Neutrophil (primary cell): ENCODE results near the gene TSNAX.
"Not testable (repeated sequence)": the region's sequence is repeated elsewhere in the genome, so short reads cannot be mapped to it uniquely, and the experiment has no call there.

ENCODE experiments used
- H3K27ac ChIP-seq: fragments of 200-600 bp; sonication (generic); 2 replicates; pipeline ENCODE4 v1.5.1; 2016; ENCODE audit warnings: mild to moderate bottlenecking, moderate library complexity
- H3K27me3 ChIP-seq: fragments of 200-600 bp; sonication (generic); 2 replicates; pipeline ENCODE4 v1.6.0; 2016; ENCODE audit warnings: mild to moderate bottlenecking
- H3K36me3 ChIP-seq: fragments of 200-600 bp; sonication (generic); 2 replicates; pipeline ENCODE4 v1.5.1; 2017
- H3K4me1 ChIP-seq, 2 experiments: fragments of 200-600 bp in 1 of 2; sonication (generic) in 1 of 2; 1 replicate in 1 of 2; 2 replicates in 1 of 2; pipeline versions ENCODE4 v1.5.1 to v1.6.1; 2013 to 2016; ENCODE audit warnings: low read depth in 1 of 2, low read length in 1 of 2, mild to moderate bottlenecking in 1 of 2, moderate library complexity in 1 of 2; ENCODE audit not compliant: control insufficient read depth in 1 of 2, insufficient read depth in 1 of 2
- H3K4me3 ChIP-seq, 2 experiments: fragments of 200-600 bp in 1 of 2; sonication (generic) in 1 of 2; 1 replicate in 1 of 2; 2 replicates in 1 of 2; pipeline ENCODE4 v1.5.1; 2013 to 2016; ENCODE audit warnings: low read depth in 1 of 2, low read length in 1 of 2, mild to moderate bottlenecking in 1 of 2, moderate library complexity in 1 of 2
- H3K9me3 ChIP-seq: fragments of 200-600 bp; sonication (generic); 2 replicates; pipeline ENCODE4 v1.5.1; 2016
- CTCF ChIP-seq: fragments of 200-600 bp; sonication (generic); IDR thresholded peaks from 2 replicates; pipeline ENCODE4 v1.5.1; 2016; ENCODE audit warnings: antibody characterized with exemption

TSNAX gene

GRCh38 chr1:231499148-231499763 lies 29.2 kb upstream of the TSNAX start:
- Histone ChIP-seq H3K9me3 (peaks cover 7% of the 10 kb centered on the region), H3K4me3 (no peak overlapping the region), H3K27ac (no peak overlapping the region), H3K27me3 (no peaks in the 10 kb centered on the region), H3K36me3 (no peaks in the 10 kb centered on the region), H3K4me1 (no peaks in the 10 kb centered on the region)
- TF ChIP-seq CTCF, result no peak

- H3K4me1 ChIP-seq, result no peaks in the 10 kb centered on the region
- no peaks in the 10 kb centered on the region for H3K27me3 ChIP-seq
- H3K4me3 ChIP-seq, result no peak overlapping the region
- peaks cover 7% of the 10 kb centered on the region for H3K9me3 ChIP-seq
- no peak overlapping the region for H3K27ac ChIP-seq
- H3K36me3 ChIP-seq, result no peaks in the 10 kb centered on the region
- TF ChIP-seq CTCF, result no peak
Observed at GRCh38 chr1:231500666-231501065, 27.8 kb upstream of the TSNAX start.

GRCh38 chr1:231503168-231503567 lies 25.3 kb upstream of the TSNAX start:
- not testable (repeated sequence) for H3K36me3 ChIP-seq, H3K27ac ChIP-seq

GRCh38 chr1:231507476-231508355 lies 20.8 kb upstream of the TSNAX start:
- no peak for TF ChIP-seq CTCF
- no peaks in the 10 kb centered on the region for H3K27me3 ChIP-seq
- H3K9me3 ChIP-seq, result no peaks in the 10 kb centered on the region
- no peaks in the 10 kb centered on the region for H3K4me1 ChIP-seq
- H3K36me3 ChIP-seq, result no peaks in the 10 kb centered on the region
- no peak overlapping the region for H3K27ac ChIP-seq
- H3K4me3 ChIP-seq, result no peak overlapping the region

More at GRCh38 chr1:231503168-231503567, 25.3 kb upstream of the TSNAX start:
- not testable (repeated sequence) for H3K9me3 ChIP-seq, H3K4me1 ChIP-seq, H3K4me3 ChIP-seq, H3K27me3 ChIP-seq

- H3K36me3 ChIP-seq, result no peaks in the 10 kb centered on the region
- H3K27me3 ChIP-seq, result no peaks in the 10 kb centered on the region
- H3K4me1 ChIP-seq, result no peaks in the 10 kb centered on the region
- no peak overlapping the region for H3K27ac ChIP-seq
- H3K9me3 ChIP-seq, result no peaks in the 10 kb centered on the region
- no peak for TF ChIP-seq CTCF
- no peak overlapping the region for H3K4me3 ChIP-seq
Observed at GRCh38 chr1:231508497-231508896, 20.0 kb upstream of the TSNAX start.

- Histone ChIP-seq H3K27me3 (no peaks in the 10 kb centered on the region), H3K4me1 (no peaks in the 10 kb centered on the region), H3K27ac (no peak overlapping the region)
Observed at GRCh38 chr1:231508941-231509340, 19.5 kb upstream of the TSNAX start.

More at GRCh38 chr1:231508941-231509340, 19.5 kb upstream of the TSNAX start:
- TF ChIP-seq CTCF, result no peak
- Histone ChIP-seq H3K4me3 (no peak overlapping the region), H3K36me3 (no peaks in the 10 kb centered on the region), H3K9me3 (no peaks in the 10 kb centered on the region)
